Left forelimb (tissue), 1 donor: ENCODE data around the gene ZMYM4.
A peak's percentile ranks its signal among the peaks of the same experiment; 100 is the strongest.
"Not testable (repeated sequence)": the region's sequence is repeated elsewhere in the genome, so short reads cannot be mapped to it uniquely, and the experiment has no call there.

ENCODE experiments used
- DNase-seq: peaks from one replicate; pipeline ENCODE4 v3.0.0-alpha.2; 2018; ENCODE audit warnings: low spot score

Gene ZMYM4

GRCh38 chr1:35326246-35326866 is 57.8 kb downstream of the ZMYM4 start:
- DNase-seq, result no peak

GRCh38 chr1:35331618-35332017 is 63.1 kb downstream of the ZMYM4 start:
- not testable (repeated sequence) for DNase-seq

DNA sequence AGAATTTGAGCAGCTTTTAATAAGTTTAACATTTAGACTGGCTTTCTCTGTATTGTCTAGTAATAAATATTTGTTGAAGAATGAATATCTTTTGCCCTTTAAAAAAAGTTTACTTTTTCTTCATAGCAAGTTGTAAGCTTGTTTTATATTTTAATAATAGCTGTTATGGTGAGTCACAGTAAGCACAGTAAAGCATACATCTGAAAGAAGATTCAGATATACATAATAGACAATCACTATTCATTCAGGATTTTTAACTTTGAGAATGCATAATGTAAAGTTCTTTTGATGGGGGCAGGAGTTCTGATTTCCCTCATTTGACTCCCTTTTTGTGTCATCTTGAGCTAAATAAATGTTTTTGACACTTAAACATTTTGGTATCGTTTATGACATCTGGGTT is 66.0 kb downstream of the ZMYM4 start:
- DNase-seq, result no peak

DNA sequence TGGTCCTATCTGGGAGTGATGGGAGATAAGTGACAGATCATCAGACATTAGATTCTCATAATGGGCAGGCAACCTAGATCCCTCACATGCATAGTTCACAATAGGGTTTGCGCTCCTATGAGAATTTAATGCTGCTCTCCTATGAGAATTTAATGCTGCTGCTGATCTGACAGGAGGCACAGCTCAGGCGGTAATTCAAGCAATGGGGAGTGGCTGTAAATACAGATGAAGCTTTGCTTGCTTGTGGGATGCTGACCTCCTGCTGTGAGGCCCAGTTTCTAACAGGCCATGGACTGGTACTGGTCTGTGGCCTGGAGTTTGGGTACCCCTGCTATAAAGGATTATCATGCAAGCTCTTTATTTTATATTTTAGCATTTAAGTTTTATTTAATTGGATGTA is 72.0 kb downstream of the ZMYM4 start:
- no peak for DNase-seq

GRCh38 chr1:35345439-35345981 is 77.0 kb downstream of the ZMYM4 start:
- no peak for DNase-seq

DNA sequence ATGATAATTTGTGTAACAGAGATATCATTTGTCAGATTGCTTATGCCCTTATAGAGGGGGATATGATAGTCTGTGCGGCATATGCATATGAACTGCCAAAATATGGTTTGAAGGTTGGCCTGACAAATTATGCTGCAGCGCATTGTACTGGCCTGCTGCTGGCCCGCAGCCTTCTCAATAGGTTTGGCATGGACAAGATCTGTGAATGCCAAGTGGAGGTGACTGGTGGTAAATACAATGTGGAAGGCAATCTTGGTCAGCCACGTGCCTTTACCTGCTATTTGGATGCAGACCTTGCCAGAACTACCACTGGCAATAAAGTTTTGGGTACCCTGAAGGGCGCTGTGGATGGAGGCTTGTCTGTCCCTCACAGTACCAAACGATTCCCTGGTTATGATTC is 82.4 kb downstream of the ZMYM4 start:
- DNase-seq, result no peak

- no peak for DNase-seq
Observed at GRCh38 chr1:35359995-35360394, 91.5 kb downstream of the ZMYM4 start.

DNA sequence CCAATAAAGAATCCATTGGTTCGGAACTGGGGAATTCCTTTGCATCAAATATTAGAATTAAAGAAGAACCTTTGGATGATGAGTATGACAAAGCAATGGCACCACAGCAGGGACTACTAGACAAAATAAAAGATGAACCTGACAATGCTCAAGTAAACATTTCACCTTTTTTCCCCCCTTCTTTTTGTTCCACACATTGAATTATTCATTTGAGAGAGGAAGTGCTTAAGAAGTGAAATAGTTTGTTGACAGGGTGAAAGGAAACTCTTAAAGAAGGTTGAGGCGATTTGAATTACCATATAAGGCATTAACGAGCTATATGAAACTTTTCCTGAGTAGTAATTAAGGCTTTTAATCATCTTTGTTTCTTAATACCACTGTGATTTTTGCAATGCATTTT is 93.1 kb downstream of the ZMYM4 start:
- DNase-seq, result no peak

DNA sequence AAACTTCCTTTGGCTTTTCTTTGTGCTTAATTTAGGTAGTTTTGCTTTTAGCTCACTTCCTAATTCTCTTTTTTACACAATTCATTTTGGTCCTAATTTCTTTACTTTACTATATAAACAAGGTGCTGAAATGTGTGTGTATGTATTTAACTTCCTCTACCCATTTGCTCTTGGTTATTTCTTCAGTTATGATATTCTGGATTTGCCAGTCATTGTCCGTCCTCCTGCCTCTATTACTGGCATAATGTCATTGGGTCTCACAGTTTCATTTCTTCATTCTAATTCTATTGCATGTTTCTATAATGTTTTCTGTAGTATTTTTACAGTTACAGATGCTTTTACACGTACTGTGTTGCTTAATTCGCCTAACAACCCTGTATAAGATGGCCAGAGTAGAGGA is 96.2 kb downstream of the ZMYM4 start:
- DNase-seq, result no peak

DNA sequence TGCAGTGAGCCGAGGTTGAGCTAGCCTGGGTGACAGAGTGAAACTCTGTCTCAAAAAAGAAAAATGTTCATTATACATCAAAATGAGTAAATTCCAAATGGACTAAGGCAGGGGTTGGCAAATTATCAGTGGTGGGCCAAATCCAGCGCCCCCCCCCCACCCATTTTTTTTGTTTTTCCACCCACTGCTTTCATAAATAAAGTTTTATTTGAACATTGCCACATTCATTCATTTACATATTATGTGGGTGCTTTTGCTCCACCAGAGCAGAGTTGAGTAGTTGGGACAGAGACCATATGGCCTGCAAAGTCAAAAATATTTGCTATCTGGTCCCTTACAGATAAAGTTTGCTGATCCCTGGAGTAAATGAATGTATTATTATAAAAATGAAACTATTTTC is 99.4 kb downstream of the ZMYM4 start:
- DNase-seq, result no peak

DNA sequence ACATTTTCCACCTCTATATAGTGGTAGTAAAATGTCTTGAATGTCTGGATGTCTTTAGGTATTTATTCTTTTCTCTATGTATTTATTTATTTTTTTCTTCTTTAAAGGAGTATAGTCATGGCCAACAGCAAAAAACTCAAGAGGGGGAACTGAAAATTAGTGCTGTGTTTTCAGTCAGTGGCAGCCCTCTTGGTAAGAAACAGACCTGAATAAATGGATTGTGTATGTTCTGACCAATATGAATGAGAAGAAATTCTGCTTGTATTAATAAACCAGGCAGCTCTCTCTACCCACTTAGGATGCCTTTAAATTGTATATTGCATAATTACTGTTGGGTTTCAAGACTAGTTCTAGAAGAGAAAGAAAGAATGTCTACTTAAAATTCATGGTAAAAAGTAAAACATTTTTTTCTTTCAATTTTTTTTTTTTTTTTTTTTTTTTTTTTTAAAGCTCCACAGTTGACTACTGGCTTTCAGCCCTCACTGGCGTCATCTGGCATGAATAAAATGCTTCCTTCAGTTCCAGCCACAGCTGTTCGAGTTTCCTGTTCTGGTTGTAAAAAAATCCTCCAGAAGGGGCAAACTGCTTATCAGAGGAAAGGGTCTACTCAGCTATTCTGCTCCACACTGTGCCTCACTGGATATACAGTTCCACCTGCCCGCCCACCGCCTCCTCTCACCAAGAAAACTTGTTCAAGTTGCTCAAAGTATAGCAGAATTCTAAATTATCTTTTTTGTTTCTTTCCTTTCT is 101.6 kb downstream of the ZMYM4 start:
- peak; percentile 71 for DNase-seq

DNA sequence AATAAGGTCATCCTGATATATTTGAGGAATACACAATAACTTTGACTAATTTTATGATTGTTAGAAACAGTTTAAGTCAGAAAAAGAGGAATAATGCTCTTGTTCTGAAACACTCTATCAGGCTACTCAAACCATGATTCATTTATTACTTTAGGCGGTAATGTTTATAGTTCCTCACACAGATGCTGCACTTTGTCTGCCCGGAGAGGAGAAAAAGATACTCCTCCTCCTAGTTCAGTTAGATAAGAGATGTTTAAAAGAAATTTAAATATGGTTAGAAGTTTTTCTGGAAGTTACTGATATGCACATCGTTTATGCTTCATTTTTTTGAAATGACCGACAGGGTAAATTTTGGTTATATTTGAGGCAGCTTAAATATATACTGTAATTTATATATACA is 103.0 kb downstream of the ZMYM4 start:
- DNase-seq, result no peak

GRCh38 chr1:35377555-35377954 is 109.0 kb downstream of the ZMYM4 start:
- no peak for DNase-seq

GRCh38 chr1:35379317-35380000 is 111.0 kb downstream of the ZMYM4 start:
- no peak for DNase-seq

GRCh38 chr1:35380111-35380510 is 111.6 kb downstream of the ZMYM4 start:
- DNase-seq, result not testable (repeated sequence)

- DNase-seq, result no peak
Observed at GRCh38 chr1:35382107-35382506, 113.6 kb downstream of the ZMYM4 start.

- no peak for DNase-seq
Observed at GRCh38 chr1:35386290-35386689, 117.8 kb downstream of the ZMYM4 start.

DNA sequence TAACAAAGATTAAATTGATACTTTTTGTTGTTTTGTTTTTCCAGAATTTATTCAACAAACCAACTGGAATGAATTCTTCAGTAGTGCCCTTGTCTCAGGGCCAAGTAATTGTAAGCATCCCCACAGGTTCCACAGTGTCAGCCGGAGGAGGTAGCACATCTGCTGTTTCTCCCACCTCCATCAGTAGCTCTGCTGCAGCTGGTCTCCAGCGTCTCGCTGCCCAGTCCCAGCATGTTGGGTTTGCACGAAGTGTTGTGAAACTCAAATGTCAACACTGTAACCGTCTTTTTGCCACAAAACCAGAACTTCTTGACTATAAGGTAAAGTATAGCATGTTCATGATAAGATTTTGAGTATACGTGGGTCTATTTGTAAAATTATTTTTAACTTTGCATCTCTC is 118.5 kb downstream of the ZMYM4 start:
- no peak for DNase-seq

DNA sequence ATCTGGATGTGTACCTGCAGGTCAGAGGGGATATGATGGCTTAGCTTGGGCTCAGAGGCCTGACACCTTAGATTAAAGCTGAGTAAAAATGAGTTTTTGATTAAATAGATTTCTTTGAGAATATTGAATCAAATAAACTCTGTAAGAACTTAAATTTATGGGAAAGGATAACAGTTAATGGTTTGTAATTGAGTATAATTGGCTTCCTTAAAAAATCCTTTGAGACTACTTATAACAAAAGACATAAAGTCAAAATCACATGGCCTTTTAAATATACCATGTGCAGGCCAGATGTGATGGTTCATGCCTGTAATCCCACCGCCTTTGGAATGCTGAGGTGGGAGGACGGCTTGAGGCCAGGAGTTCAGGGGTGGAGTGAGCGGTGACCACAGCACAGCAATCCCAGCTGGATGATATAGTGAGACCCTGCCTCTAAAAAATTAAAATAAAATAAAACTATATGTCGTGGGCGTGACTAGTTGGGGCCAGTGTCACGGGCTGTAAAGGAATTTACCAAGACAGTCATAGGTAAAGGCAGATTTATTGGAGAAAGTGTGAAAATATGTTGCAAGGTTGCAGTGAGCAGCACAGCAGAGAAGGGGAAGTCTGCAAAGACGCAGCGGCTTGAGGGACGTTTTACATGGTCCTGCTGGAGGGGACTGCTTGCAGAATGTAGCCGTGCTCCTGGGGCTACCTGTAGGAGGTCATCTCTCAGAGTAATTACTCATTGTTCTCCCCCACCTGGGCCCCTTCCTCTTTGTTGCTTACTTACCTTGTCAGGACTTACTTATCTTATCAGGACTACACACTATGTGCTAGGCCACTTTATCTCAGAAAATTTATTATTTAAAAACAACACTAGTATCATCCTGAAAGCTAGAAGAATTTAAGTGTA is 122.3 kb downstream of the ZMYM4 start:
- DNase-seq, result no peak

GRCh38 chr1:35394386-35394785 is 125.9 kb downstream of the ZMYM4 start:
- DNase-seq, result no peak

DNA sequence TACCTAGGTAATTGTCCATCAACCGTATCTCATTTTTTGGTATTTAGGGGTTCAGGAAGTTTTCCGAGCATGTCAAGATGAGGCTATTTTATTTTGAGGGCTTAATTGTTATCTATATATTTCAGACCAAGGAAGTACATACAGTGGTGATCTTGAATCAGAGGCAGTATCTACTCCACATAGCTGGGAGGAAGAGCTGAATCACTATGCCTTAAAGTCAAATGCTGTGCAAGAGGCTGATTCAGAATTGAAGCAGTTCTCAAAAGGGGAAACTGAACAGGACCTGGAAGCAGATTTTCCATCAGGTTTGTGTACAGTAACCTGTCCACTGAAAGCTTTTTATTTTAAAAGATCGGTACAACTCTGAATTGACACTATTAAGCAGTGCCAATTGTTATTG is 130.2 kb downstream of the ZMYM4 start:
- DNase-seq, result no peak

DNA sequence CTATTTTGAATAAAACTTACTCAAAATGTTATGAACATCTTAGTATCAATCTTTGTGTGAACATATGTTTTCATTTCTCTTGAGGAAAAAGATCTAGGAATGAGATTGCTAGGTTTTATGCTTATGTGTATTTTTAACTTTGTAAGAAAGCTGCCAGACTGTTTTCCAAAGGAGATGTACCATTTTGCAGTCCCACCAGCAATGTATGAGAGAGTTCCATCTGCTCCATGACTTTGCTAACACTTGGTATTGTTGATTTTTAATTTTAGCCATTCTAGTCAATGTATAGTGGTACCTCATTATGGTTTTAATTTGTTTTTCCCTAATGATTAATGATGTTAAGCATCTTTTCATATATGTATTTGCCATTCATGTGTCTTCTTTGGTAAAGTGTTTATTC is 132.5 kb downstream of the ZMYM4 start:
- no peak for DNase-seq
